GM12891 (cell line): Measurements from ENCODE around the gene EHD4.

Experiments used
- POLR2AphosphoS5 ChIP-seq: IDR thresholded peaks from 2 replicates; pipeline ENCODE4 v1.6.1; 2011; ENCODE audit warnings: low read depth, low read length, control low read depth
- TAF1 ChIP-seq: IDR thresholded peaks from 2 replicates; pipeline ENCODE4 v1.6.1; 2011; ENCODE audit warnings: low read depth, low read length, control low read depth

DNA sequence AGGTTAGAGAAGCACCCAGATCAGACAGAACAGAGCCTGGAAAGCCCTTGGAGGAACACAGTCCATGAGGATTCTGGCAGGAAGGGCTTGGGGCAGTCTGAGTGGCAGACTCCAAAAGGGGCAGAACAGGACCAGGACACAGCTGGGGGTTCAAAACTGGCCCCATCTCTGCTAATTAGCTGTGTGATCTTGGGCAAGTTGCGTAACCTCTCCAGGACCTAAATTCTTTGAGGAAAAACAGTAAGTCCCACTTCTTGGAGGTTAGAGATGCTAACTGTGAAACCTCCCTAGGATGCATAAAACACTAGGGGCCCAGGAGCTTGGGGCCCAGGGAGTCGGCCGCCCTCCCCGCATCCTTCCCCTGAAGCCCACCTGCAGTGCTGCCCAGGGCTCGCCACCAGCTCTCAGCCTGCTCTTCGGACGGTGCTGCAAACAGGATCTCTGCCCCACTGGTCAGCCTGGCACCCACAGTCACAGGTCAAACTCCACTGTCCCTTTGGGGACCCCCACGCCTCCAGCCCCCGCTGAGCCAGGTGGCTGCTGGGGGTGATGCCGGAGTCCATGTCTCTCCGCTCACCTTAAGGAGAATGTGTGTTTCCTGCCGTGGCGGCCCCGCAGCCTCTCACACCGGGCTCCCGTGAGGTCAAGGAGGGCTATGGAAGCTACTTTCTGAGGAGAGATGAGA, 121.7 kb downstream of the EHD4 start:
- TF ChIP-seq POLR2AphosphoS5 = no peak
- TF ChIP-seq TAF1 = no peak
